Measurements from ENCODE around the gene PLEKHG5.
"Not testable (repeated sequence)": the region's sequence is repeated elsewhere in the genome, so short reads cannot be mapped to it uniquely, and the experiment has no call there.

DNA sequence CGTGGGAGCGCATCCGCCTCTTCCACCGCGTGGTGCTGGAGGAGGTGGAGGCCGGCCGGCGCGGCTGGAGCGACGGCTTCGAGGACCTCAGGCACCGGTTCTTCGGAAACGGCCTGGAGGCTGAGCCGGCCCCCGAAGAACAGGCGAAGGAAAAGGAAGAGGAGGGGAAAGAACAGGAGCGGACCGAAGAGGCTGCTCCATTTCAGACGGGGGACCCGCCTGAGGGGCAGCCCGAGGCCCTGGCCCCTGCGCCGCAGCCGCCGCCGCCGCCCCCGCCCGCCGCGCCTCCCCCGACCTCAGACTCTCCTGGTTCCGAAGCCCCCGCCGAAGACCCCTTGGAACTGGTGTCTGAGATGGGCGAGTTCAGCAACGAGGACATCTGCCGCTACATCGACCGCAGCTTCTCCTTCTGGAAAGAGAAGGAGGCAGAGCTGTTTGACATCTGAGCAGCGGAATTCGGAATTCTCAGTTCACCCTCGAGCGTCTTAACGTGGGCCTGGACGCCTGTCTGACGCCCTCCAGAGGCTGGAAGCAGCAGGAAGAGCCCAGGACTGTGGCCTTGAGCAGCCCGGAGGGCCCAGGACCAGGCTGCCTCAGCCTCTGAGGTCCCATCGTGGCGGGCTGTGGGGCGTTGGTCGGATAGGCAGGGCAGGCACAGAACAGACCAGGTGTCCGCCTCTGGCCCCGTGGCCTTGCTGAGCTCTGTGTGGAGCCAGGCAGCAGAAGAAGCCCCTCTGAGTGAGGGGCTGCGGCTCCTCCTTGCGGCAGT is 35.5 kb downstream of the PLEKHG5 start:
- TF ChIP-seq, protein P1, sequence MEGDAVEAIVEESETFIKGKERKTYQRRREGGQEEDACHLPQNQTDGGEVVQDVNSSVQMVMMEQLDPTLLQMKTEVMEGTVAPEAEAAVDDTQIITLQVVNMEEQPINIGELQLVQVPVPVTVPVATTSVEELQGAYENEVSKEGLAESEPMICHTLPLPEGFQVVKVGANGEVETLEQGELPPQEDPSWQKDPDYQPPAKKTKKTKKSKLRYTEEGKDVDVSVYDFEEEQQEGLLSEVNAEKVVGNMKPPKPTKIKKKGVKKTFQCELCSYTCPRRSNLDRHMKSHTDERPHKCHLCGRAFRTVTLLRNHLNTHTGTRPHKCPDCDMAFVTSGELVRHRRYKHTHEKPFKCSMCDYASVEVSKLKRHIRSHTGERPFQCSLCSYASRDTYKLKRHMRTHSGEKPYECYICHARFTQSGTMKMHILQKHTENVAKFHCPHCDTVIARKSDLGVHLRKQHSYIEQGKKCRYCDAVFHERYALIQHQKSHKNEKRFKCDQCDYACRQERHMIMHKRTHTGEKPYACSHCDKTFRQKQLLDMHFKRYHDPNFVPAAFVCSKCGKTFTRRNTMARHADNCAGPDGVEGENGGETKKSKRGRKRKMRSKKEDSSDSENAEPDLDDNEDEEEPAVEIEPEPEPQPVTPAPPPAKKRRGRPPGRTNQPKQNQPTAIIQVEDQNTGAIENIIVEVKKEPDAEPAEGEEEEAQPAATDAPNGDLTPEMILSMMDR (IDR thresholded peaks at IDR 0.05; ENCODE audit: low read length): not testable (repeated sequence)
- TF ChIP-seq EZH2 (IDR thresholded peaks at IDR 0.05; ENCODE audit: borderline replicate concordance, low read length): not testable (repeated sequence)
